M059J (cell line): ENCODE results near the gene EMILIN1. TPM values are rescaled to one million over a fixed set of nuclear protein-coding genes. Genes with fewer than 3 reads are reported as not detected.
"Not testable (repeated sequence)": the region's sequence is repeated elsewhere in the genome, so short reads cannot be mapped to it uniquely, and the experiment has no call there.

Experiments
- DNase-seq: peaks from one replicate; pipeline ENCODE4 v3.0.0-alpha.2; 2012; ENCODE audit warnings: low read depth
- total RNA-seq: library from RNA; depleted of rRNA; stranded (reverse); fragments of >200 nt; shearing (Covaris generic); gene quantifications from 2 replicates; pipeline ENCODE4 v1.2.3, GENCODE V29; 2014

Gene EMILIN1
- total RNA-seq, 1 experiment from 2014 or later: 0.17 TPM

DNA sequence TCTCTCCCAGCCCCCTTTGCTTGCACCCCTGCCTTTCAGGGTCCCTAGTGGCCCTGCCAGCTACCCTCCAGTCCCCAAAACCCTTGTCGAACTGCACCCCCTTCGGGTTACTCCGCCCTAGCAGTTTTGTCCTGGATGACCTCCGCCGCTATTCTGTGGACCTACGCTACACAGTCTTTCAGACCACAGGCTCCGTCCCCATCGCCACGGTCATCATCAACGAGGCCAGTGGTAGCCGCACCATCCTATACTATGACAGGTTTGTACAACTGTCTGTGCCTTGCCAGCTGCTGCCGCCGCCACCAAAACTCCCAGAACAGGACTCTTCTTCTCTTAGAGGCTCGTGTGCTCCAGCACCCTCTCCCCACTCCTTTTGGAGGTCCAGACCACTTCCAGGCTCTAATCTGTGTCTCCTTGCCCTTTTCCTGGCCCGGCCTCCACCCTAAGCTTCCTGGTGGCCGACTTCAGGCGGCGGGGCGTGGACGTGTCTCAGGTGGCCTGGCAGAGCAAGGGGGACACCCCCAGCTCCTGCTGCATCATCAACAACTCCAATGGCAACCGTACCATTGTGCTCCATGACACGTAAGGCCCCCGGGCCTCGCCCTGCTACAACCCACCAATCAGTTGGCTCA is 16.1 kb downstream of the EMILIN1 start:
- DNase-seq: no peak

DNA sequence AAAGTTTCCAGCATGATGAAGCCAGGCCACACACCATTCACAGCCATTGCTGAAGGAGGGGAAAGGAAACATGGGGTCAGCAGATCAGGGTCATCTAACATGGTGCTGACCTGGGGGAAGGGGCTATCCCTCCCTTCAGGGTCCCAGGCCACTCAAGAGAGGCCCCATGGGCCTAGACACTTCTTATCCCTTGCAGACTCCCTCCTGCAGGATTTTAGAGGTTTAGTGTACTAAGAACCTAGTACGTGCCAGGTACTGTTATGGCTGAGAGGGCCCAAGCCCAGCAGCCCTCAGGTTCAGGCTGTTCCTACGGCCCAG is 17.0 kb downstream of the EMILIN1 start:
- DNase-seq: no peak

DNA sequence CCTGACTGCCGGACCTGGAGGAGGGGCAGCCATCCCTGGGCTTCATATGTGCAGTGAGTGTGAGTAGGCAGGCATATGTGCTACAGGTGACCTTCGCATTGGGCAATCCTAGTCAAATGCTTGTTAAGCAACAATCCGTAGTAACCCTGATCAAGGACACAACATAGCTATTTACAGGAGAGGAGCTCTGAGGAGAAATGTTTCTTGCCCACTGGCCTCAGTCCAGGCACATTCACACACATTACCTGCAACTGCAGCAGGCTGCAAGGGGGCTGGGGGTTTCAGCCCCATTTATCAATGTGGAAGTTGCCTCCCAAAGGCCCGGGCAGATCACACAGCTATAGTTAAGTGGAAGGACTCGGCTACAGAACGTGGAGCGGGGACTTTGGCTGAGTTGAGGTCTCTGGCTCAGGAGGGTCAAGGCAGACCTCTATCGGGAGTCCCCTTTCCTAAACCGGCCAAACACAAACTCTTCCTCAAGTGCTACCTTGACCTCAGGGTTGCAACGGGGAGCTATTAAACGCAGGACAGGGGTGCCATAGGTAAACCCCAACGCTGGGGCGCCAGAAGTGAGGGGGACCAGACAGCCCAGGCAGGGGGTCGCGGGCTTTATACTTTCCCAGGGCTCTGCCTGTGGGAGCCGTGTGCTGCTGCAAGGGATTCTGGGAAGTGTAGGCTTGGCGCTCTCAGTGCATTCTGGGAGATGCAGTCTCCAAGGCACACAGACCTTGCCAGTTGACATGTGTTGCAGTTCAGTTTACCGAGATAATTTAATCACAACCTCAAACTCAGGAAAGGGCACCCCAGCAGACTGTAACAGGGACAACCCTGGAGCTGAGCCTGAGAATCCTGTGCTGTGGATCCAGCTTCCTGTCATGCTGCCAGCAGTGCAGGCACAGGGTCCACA is 17.6 kb downstream of the EMILIN1 start:
- peak; percentile 36 for DNase-seq

DNA sequence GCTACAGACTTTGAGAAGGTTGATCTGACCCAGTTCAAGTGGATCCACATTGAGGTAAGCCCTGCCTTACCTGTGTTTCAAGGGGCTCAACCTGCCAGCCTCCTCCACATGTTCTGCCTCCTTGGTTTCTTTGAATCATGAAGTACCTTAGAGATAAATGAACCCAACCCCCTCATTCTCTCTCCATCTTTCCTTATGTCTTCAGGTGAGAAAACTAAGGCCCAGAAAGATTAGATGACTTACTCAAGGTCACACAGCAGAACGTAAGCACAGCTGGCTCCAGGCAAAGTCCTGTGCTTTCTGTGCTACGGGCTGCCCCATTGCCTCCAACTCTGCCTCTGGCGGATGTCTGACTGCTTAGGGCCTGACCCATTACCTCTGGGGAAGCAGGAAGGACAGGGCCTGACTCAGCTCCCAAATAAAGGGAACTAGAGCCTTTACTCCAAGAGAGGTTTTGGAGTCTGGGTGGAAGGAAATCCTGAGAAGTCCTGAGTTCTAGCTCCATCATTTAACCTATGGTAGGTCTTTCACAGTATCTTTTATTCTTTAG is 18.4 kb downstream of the EMILIN1 start:
- no peak for DNase-seq

DNA sequence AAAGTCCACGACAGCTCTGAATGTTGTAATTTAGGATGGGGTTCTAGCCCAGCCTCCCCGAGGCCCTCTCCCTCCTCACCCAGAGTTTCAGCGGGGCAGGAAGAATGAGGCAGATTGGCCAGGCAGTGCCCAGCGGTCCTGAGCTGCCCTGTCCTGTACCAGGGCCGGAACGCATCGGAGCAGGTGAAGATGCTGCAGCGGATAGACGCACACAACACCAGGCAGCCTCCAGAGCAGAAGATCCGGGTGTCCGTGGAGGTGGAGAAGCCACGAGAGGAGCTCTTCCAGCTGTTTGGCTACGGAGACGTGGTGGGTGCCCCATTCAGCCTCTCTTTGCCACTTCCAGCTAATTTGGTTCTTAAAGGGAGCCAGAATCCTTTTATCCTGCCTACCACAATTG is 18.9 kb downstream of the EMILIN1 start:
- DNase-seq: no peak

DNA sequence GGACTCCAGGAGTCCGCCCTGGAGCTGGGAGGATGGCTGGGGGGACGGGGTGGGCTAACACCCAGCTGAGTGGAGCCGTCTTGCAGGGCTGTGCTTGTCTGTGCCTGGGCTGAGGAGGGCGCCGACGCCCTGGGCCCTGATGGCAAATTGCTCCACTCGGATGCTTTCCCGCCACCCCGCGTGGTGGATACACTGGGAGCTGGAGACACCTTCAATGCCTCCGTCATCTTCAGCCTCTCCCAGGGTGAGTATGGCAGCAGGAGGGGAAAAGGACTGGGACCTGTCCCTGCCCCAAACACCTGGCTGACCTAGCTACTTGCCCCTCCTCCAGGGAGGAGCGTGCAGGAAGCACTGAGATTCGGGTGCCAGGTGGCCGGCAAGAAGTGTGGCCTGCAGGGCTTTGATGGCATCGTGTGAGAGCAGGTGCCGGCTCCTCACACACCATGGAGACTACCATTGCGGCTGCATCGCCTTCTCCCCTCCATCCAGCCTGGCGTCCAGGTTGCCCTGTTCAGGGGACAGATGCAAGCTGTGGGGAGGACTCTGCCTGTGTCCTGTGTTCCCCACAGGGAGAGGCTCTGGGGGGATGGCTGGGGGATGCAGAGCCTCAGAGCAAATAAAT is 21.0 kb downstream of the EMILIN1 start:
- no peak for DNase-seq

DNA sequence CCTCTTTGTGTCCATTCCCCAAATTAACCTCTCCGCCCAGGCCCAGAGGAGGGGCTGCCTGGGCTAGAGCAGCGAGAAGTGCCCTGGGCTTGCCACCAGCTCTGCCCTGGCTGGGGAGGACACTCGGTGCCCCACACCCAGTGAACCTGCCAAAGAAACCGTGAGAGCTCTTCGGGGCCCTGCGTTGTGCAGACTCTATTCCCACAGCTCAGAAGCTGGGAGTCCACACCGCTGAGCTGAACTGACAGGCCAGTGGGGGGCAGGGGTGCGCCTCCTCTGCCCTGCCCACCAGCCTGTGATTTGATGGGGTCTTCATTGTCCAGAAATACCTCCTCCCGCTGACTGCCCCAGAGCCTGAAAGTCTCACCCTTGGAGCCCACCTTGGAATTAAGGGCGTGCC is 21.6 kb downstream of the EMILIN1 start:
- DNase-seq: no peak

DNA sequence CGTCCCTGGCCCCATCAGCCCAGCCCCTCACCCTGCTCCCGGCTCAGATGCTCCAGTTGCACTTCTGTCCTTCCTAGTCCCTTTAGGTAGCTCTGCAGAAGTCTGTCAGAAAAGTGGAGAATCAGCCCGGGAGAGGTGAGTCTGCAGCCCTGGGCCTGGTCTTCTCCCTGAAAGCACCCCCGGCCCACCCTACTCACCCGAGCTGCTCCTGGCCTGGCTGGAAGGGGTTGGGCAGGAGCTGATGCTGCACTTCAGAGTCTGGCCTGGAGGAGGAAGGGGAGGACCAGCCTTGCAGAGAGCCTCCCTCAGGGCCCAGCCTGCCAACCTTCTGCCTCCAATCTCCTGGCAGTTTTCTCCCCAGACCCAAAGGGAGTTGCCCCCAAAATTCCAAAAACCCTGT is 23.9 kb downstream of the EMILIN1 start:
- no peak for DNase-seq

DNA sequence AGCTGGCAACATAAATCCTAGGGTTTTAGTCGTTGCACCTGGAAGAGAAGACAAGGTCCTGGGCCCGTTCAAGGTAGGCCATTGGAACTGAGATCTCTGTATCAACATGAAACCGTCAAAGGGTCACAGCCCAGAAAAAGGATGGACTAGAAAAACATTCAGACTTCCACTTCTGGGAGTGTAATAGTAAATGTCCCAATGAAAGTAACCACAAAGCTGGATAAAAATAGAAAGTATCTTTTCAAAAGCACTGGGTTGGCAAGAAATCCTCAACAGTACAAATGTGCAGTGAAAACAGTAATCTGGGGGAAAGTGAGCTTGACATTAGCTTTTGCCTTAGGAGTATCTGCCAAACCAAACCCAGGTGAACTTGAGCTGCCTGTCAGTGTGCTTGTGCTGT is 27.6 kb downstream of the EMILIN1 start:
- DNase-seq: no peak

DNA sequence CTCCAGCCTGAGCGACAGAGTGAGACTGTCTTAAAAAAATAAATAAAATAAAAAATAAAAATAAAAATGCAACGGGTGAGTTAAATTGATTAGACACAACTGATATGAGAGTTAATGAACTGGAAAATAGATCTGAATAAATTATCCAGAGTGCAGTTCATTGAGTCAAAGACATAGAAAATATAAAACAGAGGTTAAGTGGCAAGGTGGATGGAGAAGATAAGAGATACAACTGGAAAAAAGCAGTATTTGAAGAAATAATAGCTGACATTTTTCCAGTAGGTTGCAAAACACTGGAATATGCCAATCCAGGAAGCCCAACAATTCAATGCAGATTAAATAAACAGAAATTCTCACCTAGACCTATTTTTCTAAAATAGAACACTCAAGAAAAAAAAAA is 29.8 kb downstream of the EMILIN1 start:
- DNase-seq: no peak

DNA sequence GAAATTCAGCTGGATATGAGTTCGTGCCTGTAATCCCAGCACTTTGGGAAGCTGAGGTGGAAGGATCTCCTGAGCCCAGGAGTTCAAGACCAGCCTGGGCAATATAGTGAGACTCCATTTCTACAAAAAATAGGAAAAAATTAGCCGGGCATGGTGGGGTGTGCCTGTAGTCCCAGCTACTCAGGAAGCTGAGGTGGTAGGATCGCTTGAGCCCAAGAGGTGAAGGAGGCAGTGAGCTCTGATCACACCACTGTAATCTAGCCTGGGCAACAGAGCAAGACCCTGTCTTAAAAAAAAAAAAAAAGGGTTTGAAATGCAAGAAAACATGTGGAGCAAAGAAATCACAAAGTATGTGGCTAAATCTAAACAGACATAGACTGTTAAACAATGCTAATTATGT is 30.7 kb downstream of the EMILIN1 start:
- DNase-seq: no peak

DNA sequence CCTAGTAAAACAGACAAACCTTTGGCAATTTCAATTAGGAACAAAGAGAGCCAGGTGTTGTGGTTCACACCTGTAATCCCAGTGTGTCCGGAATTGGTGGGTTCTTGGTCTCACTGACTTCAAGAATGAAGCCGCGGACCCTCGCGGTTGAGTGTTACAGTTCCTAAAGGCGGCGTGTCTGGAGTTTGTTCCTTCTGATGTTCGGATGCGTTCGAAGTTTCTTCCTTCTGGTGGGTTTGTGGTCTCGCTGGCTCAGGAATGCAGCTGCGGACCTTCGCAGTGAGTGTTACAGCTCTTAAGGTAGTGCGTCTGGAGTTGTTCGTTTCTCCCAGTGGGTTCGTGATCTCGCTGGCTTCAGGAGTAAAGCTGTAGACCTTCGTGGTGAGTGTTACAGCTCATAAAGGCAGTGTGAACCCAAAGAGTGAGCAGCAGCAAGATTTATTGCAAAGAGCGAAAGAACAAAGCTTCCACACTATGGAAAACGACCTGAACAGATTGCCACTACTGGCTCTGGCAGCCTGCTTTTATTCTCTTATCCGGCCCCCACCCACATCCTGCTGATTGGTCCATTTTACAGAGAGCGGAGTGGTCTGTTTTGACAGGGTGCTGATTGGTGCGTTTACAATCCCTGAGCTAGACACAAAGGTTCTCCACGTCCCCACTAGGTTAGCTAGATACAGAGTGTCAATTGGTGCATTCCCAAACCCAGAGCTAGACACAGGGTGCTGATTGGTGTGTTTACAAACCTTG is 32.4 kb downstream of the EMILIN1 start:
- DNase-seq: not testable (repeated sequence)

DNA sequence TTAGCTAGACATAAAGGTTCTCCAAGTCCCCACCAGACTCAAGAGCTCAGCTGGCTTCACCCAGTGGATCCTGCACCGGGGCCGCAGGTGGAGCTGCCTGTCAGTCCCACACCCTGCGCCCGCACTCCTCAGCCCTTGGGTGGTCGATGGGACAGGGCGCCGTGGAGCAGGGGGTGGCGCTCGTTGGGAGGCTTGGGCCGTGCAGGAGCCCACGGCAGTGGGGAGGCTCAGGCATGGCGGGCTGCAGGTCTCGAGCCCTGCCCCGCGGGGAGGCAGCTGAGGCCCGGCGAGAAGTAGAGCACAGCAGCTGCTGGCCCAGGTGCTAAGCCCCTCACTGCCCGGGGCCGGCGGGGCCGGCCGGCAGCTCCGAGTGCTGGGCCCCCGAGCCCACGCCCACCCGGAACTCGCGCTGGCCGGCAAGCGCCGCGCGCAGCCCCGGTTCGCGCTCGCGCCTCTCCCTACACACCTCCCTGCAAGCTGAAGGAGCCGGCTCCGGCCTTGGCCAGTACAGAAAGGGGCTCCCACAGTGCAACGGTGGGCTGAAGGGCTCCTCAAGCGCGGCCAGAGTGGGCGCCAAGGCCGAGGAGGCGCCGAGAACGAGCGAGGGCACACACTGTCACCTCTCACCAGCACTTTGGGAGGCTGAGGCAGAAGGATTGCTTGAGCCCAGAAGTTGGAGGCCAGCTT is 33.1 kb downstream of the EMILIN1 start:
- not testable (repeated sequence) for DNase-seq

DNA sequence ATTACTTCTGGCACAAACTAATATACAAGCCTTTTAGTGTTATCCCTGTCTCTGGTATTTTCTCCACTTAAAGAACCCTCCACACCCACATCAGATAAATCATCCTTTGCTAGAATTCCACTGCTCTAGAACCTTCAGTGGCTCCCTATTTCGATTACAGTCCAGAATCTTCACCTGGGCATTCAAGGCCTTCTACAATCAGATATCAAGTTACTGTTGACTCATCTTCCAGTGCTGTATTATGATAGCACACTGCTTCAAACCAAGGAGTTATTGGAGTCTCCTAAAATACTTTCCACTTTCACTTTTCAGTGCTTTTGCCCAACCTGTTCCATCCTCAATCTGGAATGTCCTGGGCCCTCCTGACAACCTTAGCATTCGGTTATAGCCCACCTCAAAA is 37.1 kb downstream of the EMILIN1 start:
- peak; percentile 7 for DNase-seq

DNA sequence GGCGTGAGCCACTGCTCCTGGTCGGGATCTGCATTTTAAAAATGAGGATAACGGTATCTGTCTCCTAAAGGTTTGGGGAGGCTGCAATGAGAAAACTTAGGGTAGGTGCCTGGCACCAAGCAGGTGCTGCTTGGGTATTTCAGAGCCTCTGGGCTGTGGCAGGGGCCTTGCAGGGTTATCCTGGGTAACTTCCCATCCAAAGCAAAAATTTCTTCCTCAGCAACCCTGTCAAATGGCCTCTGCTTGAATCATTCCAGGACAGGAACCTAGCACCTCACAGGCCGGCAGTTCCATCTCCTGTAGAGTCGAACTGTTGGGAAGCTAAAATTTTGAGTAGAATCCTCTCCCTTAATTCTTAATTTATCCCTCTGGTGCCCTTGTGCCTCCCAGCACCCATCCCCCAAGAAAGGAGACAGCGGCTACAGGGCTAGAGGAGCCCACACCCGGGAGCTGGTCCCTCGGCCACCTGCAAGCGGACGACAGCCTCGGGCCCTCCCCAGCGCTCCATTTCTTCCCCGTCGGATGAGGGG is 39.6 kb downstream of the EMILIN1 start:
- DNase-seq: no peak

DNA sequence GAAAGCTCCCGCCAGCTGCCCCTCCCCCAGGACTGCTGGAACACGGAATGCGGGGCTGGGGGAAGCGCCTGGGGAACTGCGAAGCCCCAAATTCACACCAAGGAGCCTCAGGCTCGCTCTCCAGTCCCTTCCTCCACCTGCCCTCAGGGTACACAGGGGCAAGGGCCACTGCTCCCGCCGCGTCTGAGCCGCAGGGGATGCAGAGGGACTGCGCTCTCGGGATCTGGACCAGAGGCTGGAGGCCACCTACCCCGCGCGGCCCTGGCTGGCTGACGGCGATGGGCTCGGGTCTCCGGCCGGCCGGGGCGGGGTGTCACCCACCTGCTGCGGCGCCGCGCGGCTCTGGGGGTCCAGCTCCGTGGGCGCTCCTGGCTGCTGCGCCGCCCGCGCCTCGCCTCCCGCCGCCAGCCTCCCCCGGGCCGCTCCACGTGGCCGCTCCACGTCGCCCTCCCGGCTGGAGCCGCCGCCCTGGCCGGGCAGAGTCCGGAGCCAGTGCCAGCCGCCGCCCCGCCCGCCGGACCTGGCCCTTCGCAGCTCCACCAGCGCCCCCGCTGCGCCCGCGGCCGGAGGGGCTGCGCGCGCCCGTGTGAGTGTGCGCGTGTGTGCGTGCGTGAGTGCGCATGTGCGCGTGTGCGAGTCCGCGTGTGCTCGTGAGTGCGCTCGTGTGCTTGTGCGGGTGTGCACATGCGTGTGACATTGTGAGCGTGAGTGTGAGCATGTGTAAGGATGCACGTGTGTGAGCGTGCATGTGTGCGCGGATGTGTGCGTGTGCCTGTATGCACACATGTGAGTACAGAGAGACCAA is 40.3 kb downstream of the EMILIN1 start, which contains the start of gene CGREF1:
TSS of gene CGREF1 (minus strand) at position 604 of the 805 bp plus-strand sequence. CDS start 14,762 bp downstream, outside the sequence.
- DNase-seq: no peak

DNA sequence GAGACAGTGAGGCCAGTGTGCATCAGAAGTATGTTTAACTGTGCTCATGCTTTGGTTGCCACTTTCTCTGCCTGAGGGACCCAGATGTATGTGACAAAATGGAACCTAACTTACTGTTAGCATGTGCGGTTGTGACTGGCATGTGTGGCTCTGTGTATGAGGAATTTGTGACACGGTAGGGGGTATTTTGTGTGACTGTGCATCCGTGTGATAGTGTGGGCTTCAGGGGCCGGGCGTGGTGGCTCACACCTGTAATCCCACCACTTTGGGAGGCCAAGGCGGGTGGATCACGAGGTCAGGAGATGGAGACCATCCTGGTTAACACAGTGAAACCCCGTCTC is 40.9 kb downstream of the EMILIN1 start:
- not testable (repeated sequence) for DNase-seq

DNA sequence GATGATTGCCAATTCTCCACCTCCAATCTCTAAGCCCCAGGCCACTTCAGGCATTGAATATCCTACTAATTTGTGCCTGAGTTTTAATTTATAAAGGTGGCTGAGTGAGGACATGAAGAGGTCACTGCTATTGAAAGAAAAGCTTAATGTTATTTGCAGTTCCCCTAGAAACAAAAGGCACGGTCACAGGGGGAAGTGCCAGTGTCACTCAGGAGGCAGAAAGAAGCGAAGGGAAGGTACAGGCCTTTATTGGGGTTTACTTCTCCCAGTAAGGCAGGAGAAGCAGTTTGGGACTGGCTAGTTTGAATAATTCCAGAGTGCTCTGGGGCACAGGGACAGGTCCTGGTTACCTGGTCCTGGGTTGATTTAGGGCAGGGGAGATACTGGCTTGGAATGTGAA is 43.5 kb downstream of the EMILIN1 start:
- no peak for DNase-seq

DNA sequence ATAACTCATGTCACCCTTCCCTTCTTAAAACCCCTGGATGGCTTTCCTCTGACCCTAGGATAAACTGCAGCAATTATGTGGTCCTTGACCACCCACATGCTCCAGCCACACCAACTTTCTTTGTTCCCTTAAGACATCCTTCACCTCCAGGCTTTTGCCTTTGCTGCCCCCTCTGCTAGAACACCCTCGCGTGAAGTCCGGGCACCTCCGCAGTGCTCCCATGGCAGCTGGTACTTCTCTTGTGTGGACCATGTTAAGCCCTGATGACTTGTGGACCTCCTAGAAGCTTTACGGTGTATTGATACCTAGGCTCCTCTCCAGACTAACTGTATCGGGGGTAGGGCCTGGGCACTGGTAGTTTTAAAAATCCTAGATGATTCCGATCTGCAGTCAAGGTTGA is 44.4 kb downstream of the EMILIN1 start:
- no peak for DNase-seq
